Measurements from ENCODE around the gene PNISR.

Gene PNISR

DNA sequence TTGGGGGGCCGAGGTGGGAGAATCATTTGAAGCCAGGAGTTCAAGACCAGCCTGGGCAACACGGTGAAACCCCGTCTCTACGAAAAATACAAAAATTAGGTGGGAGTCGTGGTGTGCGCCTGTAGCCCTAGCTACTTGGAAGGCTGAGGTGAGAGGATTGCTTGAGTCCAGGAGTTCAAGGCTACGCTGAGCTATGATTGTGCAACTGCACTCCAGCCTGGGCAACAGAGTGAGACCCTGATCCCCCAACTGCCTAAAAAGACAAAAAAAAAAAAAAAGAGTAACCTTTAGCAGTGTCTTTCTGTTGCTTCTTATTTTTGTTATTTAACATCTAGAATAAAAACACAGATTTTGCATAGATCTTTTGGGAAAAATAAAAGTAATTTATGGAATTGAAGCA is 18.0 kb downstream of the PNISR start:
- no peak for DNase-seq (ENCODE audit: low read depth)

DNA sequence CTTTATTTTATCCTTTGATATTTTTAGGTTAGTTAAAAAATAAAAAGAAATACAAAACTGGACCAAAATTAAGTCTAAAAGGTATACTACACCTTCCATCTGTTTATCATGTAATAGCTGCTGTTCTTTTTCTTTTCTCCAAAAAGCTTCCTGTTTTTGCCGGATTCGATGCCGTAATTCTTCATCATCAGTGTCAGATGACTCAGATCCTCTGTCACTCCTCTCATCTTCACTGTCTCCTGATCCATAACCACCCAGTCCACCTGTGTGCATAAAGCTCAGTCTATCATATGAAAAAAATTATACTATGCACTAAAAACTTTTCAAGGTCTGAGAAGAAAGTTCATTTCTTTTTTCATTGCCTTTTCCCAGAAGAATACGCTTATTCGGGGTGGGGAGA is 22.7 kb downstream of the PNISR start:
- no peak for DNase-seq (ENCODE audit: low read depth)

DNA sequence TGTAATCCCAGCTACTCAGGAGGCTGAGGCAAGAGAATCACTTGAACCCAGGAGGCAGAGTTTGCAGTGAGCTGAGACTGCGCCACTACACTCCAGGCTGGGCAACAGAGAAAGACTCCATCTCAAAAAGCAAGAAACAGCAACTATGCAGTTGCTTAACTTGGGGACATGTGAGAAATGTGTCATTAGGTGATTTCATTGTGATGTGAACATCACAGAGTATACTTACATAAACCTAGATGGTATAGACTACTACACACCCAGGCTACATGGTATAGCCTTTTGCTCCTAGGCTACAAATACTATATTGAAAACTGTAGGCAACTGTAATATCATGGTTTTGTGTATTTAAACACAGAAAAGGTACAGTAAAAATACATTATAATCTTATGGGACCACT is 27.8 kb downstream of the PNISR start:
- DNase-seq (ENCODE audit: low read depth): no peak

DNA sequence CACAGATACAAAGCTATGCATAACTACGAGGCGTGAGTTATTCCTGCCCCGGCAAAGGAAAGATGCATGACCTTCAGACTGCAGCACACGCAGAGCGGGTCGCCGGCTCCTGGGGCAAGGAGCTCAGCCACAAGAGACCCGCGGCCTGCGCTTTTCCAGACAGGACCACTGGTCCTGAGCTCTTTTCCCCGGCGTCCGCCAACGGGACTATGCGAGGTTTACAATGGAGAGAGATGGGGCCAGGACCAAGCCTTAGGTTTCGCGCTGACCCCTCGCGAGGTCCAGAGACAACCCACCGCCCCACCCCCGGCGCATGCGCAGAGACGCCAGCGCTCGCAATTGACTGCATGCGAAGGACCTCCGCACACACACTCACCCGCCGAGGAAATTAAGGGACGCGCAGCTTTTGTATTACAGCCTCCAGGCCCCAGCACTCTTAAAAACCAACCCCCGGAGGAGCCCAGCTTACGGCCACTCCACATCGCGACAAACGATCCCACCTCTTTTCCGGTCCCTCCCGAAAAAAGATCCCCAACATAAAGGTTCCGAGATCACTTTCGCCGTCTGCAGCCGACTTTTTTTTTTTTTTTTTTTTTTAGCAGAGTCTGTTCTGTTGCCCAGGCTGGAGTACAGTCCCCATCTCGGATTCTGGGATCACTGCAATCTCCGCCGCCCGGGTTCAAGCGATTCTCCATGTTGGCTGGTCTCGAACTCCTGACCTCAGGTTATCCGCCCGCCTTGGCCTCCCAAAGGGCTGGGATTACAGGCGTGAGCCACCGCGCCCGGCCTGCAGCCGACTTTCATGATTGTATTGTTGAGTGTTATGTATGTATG is 31.2 kb downstream of the PNISR start, which contains the start of gene COQ3:
Gene COQ3 (minus strand): TSS at position 498 of the 834 bp plus-strand sequence. CDS start 16 bp downstream, at position 482.
- peak; percentile 48 for DNase-seq (ENCODE audit: low read depth)

DNA sequence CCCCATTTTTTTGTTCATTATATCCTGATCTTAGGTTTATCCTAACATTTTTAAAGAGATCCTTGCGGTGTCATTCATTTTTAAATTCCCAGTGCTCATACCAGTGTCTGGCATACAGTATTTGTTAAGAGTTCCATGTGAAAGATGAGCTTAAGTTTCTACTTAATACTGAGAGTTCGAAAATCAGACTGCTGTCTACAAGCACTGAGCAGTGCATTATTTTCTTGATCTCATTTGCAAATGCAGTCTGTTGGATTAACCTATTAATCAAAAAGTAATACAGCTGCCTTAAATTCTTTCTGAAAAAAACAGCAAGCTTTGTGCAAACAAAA is 31.8 kb downstream of the PNISR start:
- DNase-seq (ENCODE audit: low read depth): no peak

DNA sequence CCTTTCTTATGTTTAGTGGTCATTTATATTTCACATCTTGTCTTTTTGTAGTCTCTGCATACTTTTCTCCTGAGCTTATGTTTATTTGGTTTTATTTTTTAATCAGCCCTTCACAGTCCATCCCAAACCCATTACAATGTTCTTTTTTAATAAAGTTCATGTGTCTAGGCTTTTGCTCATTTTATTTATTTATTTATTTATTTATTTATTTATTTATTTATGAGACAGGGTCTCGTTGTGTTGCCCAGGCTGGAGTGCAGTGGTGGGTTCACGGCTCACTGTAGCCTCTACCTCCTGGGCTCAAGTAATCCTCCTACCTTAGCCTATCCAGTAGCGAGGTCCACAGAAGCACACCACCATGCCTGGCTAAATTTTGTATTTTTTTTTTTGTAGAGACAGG is 34.2 kb downstream of the PNISR start:
- DNase-seq (ENCODE audit: low read depth): no peak

DNA sequence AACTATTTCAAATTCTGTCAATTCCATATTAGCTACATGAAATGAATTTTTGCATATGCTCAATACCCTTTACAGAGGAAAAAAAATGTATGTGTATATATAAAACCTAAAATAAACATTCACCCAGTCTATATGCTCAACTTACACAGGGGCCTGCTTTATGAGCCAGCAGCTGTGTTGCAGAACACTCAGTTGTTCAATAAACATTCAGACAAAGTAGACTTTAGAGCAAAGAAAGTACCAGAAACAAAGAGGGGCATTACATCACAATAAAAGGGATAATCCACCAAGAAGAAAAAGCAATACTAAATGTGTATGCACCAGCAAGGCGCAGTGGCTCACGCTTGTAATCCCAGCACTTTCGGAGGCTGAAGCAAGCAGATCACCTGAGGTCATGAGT is 40.6 kb downstream of the PNISR start:
- no peak for DNase-seq (ENCODE audit: low read depth)

DNA sequence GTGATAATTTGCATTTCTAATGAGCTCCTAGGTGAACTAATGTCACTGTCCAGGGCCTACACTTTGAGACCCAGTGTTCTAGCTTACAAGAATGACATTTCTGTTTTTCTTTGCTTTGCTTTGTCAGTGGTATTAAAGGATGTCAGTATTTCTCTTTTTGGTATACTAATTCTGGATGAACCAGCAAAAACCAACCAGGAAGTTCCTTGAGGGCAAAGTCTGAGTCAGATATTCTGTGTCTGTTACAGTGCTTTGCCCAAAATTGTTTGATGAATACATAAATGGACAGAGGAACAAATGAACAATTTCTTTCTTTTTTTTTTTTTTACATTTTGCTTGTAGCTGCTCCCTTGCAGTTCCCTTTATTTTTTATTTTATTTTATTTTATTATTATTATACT is 46.5 kb downstream of the PNISR start:
- no peak for DNase-seq (ENCODE audit: low read depth)

DNA sequence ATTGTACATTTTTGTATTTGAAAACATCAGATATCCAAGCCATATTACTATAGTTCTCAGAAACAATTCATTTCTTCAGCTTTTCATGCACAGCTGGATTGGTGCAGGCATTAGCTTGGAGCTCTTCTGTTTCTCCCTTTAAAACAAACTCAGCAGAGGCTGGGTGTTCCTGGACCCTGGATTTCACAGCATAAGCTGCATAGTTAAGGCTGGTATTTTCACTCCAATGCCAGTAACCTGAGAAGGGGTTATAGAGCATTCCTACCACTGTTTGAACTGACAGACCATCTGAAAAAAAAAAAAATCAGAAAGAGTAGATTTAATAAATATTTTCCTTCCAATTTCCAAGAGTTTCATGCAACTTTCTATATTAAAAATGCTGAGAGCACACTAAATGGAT is 55.6 kb downstream of the PNISR start:
- DNase-seq (ENCODE audit: low read depth): no peak

DNA sequence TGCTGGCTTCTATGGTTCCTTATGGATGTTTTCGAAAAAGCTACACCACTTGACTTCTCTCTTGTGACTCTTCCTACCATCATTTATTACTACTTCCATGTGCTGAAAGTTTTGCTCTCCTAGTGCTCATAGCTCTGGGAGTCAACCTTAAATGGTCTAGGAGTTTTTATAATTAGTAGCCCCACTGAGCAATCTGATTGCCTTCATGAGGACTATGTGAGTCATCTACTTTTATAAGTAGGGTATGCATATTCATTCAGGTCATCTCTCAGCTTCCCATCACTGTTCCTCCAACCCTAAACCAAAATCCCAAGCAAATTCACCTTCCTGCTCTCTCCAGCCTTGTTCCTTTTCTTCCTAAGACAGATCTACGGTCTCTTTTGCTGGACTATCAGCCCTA is 58.3 kb downstream of the PNISR start:
- DNase-seq (ENCODE audit: low read depth): no peak

DNA sequence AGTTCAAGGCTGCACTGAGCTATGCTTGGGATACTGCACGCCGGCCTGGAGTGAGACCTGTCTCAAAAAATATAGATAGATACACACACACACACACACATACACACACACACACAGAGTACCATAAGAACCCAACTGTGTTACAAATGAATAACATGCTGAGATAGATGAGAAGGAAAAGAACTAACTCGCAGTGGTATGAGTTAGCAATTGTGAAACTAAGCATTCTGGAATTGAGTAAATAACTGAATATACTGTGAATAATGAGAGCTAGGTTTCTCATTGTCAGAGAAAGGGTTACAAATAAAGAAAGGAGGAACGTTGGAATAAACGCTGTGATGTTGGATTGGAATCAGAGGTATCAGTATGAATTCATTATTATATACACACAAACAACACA is 61.1 kb downstream of the PNISR start:
- DNase-seq (ENCODE audit: low read depth): no peak

DNA sequence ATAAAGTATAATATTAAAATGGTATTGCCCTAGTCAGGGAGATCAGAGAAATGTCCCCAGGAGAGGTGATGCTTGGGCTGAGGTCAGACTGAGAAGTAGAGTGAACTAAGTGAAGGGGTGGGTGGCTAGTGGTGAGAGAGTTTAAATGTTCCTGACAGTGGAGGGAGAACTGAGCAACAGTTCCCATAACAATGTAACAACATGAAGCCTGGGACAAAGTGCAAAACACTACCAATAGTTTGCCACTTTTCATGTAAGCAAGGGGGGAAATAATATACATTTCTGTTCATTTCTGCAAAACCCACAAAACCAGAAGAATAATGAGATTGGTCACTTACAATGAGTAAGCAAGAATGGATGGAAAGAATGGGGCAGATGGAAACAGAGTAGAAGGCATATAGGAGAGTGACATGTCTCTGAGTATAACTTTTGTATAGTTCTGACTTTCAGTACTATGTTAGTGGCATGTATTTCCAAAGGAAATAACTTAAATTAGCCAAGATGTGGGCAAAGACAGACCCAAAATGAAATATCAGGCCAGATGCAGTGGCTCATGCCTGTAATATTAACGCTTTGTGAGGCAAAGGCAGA is 62.3 kb downstream of the PNISR start:
- DNase-seq (ENCODE audit: low read depth): no peak

DNA sequence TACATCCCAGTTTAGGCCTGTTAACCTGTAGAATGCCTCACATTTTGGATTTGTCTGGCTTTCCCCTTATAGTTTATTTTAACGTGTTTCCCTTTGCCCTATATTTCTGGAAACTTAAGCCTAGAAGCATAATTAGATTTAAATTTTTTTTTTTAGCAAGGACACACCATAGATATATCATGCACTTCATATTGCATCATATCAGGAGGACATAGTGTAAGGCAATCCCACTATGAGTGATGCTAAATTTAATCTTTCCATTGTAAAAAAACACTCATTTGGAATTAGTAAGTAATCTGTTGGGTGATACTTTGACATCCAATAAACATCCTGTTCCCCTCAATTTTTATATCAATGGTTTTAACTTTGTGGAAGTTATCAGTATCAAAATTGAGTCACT is 65.3 kb downstream of the PNISR start:
- no peak for DNase-seq (ENCODE audit: low read depth)

DNA sequence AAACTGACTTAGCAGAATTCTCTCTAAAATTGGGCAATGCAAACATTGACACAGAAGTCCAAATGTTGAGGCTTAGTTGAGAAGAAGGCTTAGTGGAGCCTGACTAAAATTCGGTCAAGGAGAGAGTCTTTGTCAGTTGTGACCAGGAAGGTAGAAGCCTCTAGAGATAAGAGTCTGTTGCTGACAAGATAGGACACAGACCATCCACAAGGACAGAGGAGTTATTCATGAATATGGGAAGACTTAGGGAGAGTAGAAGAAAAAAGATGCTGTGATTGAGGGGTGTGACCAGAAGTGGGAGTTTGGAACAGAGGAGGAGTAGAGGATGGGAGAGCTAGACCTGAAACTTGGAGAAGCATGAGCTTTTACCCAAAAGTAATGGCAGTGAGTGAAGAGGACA is 68.5 kb downstream of the PNISR start:
- no peak for DNase-seq (ENCODE audit: low read depth)

DNA sequence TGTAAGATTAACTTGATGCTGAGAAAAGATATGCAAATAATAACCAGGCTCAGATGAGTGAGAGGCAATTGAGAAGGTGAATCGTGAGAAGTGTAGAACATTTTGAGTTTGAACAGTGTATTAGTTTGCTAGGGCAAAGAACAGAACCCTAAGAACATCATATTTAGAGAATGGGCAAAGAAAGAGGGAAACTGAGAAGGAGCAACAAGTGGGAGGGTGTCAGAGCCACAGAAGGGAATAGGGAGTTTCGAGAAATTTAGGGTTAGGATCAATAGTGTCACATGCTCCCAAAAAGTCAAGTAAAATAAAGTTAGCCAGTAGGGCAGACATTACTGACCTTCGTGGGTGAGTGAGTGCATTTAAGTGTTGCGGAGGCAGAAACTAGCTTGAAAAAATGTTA is 70.1 kb downstream of the PNISR start:
- no peak for DNase-seq (ENCODE audit: low read depth)

DNA sequence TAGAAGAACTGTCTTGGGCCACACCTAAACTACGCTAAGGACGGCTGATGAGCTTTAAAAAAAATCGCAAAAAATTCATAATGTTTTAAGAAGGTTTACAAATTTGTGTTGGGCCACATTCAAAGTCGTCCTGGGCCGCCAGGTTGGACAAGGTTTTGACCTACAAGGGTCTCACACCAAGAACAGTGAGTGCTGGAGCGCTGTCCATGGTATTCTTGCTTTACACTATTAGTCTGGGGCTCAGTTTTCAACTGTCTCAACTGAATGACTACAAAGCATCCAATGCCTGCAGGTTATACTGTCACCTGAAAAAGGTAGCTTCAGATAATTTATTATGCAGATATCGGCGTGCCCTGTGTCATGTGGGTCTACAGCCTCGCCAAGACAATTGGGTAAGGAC is 72.0 kb downstream of the PNISR start:
- DNase-seq (ENCODE audit: low read depth): no peak

DNA sequence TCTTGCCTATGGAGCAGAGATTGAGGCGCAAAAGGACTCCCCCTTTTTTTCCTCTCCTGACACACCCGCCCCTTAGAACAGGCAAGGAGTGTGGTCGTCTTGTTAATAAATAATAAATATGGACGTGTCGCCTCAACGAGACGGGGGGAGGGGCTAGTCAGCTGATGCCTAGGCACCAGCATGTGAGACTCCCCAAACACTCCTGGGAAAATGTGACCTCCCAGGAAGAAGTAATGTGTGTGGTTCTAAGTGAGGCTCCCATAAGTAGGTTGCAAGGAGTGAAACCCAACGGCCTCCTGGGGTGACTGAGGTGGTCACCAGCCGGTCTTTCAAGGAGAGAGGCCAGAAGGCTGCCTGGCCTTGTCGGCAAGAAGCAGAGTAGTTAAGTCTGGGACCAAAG is 74.5 kb downstream of the PNISR start:
- DNase-seq (ENCODE audit: low read depth): no peak

DNA sequence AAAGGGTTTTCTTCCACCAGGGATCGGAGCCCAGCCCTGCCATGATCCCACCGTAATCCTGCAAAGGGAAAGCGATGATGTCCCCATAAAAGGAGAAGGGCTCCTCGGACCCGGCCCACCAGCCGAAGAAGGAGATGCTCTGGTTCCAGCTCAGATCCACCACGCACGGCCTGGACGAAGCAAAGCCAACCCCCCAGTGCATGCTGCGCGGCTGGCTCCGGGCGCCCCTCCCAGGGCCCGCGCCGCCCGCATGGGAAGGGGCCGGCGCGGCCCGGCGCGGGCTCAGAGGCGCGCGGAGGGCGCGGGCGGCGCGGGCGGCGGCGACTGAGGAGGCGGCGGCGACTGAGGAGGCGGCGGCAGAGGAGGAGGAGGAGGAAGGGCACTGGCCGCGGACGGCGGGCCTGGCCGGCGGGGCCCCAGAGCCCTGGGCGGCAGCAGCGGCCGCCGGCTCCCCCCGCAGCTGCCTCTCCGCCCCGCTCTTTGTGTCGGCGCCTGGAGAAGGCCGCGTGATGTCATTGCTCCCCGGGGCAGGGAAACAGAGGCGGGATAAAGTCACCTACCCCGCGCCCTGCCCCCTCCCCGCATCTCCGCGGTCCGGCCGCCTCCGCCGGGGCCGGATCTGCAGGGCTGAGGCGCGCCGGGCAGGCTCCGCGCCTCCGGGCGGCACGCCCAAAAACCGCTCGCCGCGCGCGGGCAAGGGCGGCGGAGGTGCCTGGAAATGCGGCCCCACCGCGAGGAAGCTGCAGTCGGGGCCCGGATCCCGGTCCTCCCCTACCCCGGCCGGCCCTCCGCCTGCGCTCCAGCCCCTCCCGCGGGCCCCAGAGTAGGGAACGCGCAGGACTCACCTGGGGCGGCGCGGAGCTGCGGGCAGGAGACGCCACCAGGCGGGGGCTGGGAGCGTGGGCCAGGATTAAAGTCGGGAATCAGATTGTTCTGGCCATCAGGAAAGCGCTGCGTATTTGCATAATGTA is 75.7 kb downstream of the PNISR start, which contains the start of gene FAXC:
Gene FAXC (minus strand): TSS at position 504 of the 971 bp plus-strand sequence. CDS start 302 bp downstream, at position 202.
- no peak for DNase-seq (ENCODE audit: low read depth)

DNA sequence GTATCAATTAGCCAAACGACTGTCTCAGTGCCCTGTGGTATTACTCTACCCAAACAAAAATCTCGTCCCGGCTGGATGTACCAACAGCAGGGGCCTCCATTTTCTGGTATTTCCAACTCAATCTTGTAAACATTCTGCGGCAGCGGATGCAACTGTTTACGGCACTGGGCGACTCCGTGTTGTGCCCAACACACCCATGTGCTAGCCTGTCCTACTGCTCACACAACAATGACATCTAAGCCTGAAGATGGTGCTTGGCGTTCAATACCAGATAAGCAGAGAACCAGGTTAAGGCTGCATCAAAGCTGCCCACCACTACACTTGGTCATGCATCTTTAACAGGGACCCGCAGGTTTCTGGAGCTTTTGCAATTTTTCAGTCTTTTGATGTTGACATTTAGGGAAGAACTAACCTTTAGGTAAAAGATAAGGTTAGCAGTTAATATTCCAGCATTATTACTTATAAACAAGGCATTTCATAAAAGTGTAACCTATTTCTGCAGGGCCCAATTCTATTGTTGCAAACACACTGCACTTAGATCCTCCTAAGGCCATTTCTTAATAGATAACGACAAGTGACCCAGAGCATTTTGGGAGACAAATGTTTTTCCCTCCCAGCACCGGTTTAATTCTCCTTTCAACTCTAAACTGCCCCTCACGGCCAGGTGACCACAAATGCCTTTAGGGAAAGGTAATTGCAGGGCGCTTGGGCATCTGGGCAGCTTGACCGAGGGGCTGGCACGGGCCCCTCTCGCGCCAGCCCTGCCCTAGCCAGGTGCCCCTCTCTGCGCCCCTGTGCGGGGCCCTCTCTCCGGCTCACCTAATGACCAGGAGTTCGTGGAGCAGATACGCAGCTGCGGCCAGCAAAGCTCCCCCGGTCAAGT is 76.6 kb downstream of the PNISR start:
- no peak for DNase-seq (ENCODE audit: low read depth)
